GM06990 (cell line): ENCODE measurements around the gene RAB11B.

ENCODE experiments used
- DNase-seq: peaks from one replicate; pipeline ENCODE4 v3.0.0-alpha.2; 2011; ENCODE audit not compliant: insufficient read length; ENCODE audit errors: extremely low read depth
- H3K27me3 ChIP-seq: replicated peaks from 2 replicates; pipeline ENCODE4 v1.6.0; 2011; ENCODE audit warnings: low read length; ENCODE audit not compliant: control insufficient read depth, insufficient read depth
- H3K36me3 ChIP-seq: 2 replicates; pipeline ENCODE4 v1.5.1; 2011; ENCODE audit warnings: low read length; ENCODE audit not compliant: control insufficient read depth, insufficient read depth
- H3K4me3 ChIP-seq: replicated peaks from 2 replicates; pipeline ENCODE4 v1.5.1; 2011; ENCODE audit warnings: low read depth, mild to moderate bottlenecking, control low read depth, low read length
- CTCF ChIP-seq: IDR thresholded peaks from 2 replicates; pipeline ENCODE4 v1.5.1; 2011; ENCODE audit warnings: low read length, control low read depth, mild to moderate bottlenecking, inconsistent platforms; ENCODE audit not compliant: insufficient read depth, poor library complexity, severe bottlenecking

The RAB11B gene

GRCh38 chr19:8451885-8452284 lies 61.7 kb downstream of the RAB11B start:
- Histone ChIP-seq H3K27me3 (no peaks in the 10 kb centered on the region), H3K4me3 (no peak overlapping the region), H3K36me3 (peaks cover 14% of the 10 kb centered on the region)
- no peak for TF ChIP-seq CTCF
- no peak for DNase-seq

GRCh38 chr19:8452446-8453123 lies 62.4 kb downstream of the RAB11B start:
- no peak for DNase-seq
- TF ChIP-seq CTCF = no peak
- no peak overlapping the region for H3K4me3 ChIP-seq
- H3K27me3 ChIP-seq = no peaks in the 10 kb centered on the region
- H3K36me3 ChIP-seq = peaks cover 14% of the 10 kb centered on the region

- Histone ChIP-seq H3K36me3 (peaks cover 16% of the 10 kb centered on the region), H3K27me3 (no peaks in the 10 kb centered on the region), H3K4me3 (no peak overlapping the region)
- no peak for DNase-seq
- no peak for TF ChIP-seq CTCF
These were observed 63.5 kb downstream of the RAB11B start for GRCh38 chr19:8453616-8454015.
